A549 treated with CpdA at 1 μM for 4 hours (cell line): ENCODE measurements around the gene TNS4. TPM values are rescaled to one million over a fixed set of nuclear protein-coding genes. Genes with fewer than 3 reads are reported as not detected.

ENCODE experiments used
- total RNA-seq: library from RNA; stranded (reverse); fragments of 200-300 nt; extraction: Qiagen RNA extraction; gene quantifications from 5 replicates; pipeline ENCODE4 v1.2.3, GENCODE V29; 2022; ENCODE audit warnings: low read depth

The TNS4 gene, protein sequence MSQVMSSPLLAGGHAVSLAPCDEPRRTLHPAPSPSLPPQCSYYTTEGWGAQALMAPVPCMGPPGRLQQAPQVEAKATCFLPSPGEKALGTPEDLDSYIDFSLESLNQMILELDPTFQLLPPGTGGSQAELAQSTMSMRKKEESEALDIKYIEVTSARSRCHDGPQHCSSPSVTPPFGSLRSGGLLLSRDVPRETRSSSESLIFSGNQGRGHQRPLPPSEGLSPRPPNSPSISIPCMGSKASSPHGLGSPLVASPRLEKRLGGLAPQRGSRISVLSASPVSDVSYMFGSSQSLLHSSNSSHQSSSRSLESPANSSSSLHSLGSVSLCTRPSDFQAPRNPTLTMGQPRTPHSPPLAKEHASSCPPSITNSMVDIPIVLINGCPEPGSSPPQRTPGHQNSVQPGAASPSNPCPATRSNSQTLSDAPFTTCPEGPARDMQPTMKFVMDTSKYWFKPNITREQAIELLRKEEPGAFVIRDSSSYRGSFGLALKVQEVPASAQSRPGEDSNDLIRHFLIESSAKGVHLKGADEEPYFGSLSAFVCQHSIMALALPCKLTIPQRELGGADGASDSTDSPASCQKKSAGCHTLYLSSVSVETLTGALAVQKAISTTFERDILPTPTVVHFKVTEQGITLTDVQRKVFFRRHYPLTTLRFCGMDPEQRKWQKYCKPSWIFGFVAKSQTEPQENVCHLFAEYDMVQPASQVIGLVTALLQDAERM
- 67.2 to 109 TPM (median 86.7 TPM) in 5 replicates for total RNA-seq

GRCh38 chr17:40501499-40501911 is at the start of gene TNS4:
TSS of gene TNS4 (minus strand) at chr17:40501623. CDS start at chr17:40496425, 5,198 bp downstream.

GRCh38 chr17:40443196-40443987 is 58.0 kb downstream of the TNS4 start, which contains the start of gene IGFBP4:
TSS of gene IGFBP4 (plus strand) at chr17:40443450. CDS start at chr17:40443736, 286 bp downstream.

Other genes with a start within 250 kb of the TNS4 start
- 55.8 to 65.8 TPM (median 60.4 TPM) in 5 replicates for gene CDC6, start 213.7 kb downstream of the TNS4 start, total RNA-seq
- gene RARA, start 192.4 kb downstream of the TNS4 start, total RNA-seq, result 30.2 to 44.4 TPM (median 34.9 TPM) in 5 replicates
- 0.71 to 1.3 TPM (median 1.2 TPM) in 5 replicates for gene GJD3, start 136.9 kb downstream of the TNS4 start, total RNA-seq
- 217 to 300 TPM (median 229 TPM) in 5 replicates for gene TOP2A, start 83.7 kb downstream of the TNS4 start, total RNA-seq
- 1,911 to 2,563 TPM (median 2,393 TPM) in 5 replicates for gene IGFBP4, start 58.2 kb downstream of the TNS4 start, total RNA-seq
- 0.80 to 1.2 TPM (median 1.1 TPM) in 5 replicates for gene CCR7, start 63.8 kb upstream of the TNS4 start, total RNA-seq
- gene SMARCE1, start 146.2 kb upstream of the TNS4 start, total RNA-seq, result 109 to 118 TPM (median 115 TPM) in 5 replicates
- gene KRT222, start 163.6 kb upstream of the TNS4 start, total RNA-seq, result 0.38 to 0.66 TPM (median 0.58 TPM) in 5 replicates
- gene KRT24, start 202.1 kb upstream of the TNS4 start, total RNA-seq, result not detected in 5 replicates